Spleen (tissue), 7 donors: Measurements from ENCODE around the gene HMCN2.
A peak's percentile ranks its signal among the peaks of the same experiment; 100 is the strongest.

ENCODE experiments used
- POLR2AphosphoS5 ChIP-seq, 3 donors: sonication (generic); formaldehyde crosslinking; IDR thresholded peaks; one replicate each; pipeline ENCODE4 v1.5.1; 2017; ENCODE audit warnings: antibody characterized with exemption in 3 of 3
- TF ChIP-seq, protein P1 (sequence below), 11 experiments: fragments of 200-600 bp in 7 of 11; fragments of 450-650 bp in 4 of 11; sonication (generic) in 4 of 11; IDR thresholded peaks in 8 of 11; conservative IDR thresholded peaks in 3 of 11; 1 replicate in 7 of 11; 2 replicates in 4 of 11; pipeline versions ENCODE4 v1.4.0 to v1.8.0; 2016 to 2021; ENCODE audit warnings: antibody characterized with exemption in 11 of 11, inconsistent platforms in 4 of 11, mild to moderate bottlenecking in 1 of 11
- donor health status: DM: no; HTN: no; CAD: no; lungs with moderate emphysema.
- donor health status: DM: no; HTN: no; CAD: no.
- donor health status: DM: no; HTN: no; CAD: no.

DNA sequence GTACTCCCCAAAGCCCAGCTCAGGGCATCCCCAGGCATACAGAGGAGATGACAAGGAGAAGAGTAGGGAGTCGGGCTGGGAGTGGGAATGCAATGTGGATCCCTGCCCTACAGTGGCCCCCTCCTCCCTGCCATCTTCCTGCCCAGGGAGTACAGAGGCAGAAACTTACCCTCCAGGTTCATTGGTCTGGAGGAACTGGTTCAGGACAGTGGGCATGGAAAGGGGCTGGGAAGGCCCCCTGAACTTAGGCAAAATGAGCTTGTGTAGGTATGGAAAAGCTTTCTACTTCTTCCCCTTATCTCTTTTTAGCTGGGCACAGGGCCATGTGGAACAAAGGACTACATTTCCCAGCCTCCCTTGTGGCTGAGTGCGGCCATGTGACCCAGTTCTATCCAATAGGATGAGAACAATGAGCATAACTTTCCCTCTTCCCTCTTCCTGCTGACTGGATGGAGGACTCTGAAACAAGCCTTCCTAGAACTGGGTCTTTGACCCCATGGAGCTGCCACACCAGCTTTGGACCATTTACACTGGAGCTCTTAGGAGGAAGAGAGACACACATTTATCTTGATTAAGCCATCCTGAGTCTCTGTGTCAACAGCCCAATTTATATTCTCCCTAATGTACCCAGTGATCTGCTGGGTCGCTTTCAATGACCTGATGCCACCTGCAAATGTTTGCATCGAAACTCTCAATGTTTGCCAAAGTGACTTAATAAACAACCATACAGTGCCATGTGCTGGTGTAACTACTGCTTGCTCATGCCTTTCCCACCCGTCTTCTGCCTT is 25.0 kb upstream of the HMCN2 start:
- TF ChIP-seq, protein P1, sequence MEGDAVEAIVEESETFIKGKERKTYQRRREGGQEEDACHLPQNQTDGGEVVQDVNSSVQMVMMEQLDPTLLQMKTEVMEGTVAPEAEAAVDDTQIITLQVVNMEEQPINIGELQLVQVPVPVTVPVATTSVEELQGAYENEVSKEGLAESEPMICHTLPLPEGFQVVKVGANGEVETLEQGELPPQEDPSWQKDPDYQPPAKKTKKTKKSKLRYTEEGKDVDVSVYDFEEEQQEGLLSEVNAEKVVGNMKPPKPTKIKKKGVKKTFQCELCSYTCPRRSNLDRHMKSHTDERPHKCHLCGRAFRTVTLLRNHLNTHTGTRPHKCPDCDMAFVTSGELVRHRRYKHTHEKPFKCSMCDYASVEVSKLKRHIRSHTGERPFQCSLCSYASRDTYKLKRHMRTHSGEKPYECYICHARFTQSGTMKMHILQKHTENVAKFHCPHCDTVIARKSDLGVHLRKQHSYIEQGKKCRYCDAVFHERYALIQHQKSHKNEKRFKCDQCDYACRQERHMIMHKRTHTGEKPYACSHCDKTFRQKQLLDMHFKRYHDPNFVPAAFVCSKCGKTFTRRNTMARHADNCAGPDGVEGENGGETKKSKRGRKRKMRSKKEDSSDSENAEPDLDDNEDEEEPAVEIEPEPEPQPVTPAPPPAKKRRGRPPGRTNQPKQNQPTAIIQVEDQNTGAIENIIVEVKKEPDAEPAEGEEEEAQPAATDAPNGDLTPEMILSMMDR (IDR thresholded peaks at IDR 0.05 in 8 of 11, conservative IDR thresholded peaks at IDR 0.05 in 3 of 11), result no peak
- TF ChIP-seq POLR2AphosphoS5 (IDR thresholded peaks at IDR 0.05), result peak in 1 of 3 donors; percentile 29
